Left renal pelvis (tissue), 4 donors: ENCODE measurements around the gene CATSPER3. TPM values are rescaled to one million over a fixed set of nuclear protein-coding genes. Genes with fewer than 3 reads are reported as not detected.

Experiments
- DNase-seq, 4 donors: peaks; one replicate each; pipeline ENCODE4 v3.0.0-alpha.2; 2013; ENCODE audit warnings: low read depth in 4 of 4, low spot score in 3 of 4
- polyA plus RNA-seq, 4 donors: library from polyadenylated mRNA; unstranded; fragments of 120-200 nt; gene quantifications; one replicate each; pipeline ENCODE4 v1.2.1, GENCODE V29; 2013; ENCODE audit not compliant: insufficient read length in 4 of 4

Gene CATSPER3
- polyA plus RNA-seq, 4 donors, result 0.67 to 1.8 (median 1.2) TPM

DNA sequence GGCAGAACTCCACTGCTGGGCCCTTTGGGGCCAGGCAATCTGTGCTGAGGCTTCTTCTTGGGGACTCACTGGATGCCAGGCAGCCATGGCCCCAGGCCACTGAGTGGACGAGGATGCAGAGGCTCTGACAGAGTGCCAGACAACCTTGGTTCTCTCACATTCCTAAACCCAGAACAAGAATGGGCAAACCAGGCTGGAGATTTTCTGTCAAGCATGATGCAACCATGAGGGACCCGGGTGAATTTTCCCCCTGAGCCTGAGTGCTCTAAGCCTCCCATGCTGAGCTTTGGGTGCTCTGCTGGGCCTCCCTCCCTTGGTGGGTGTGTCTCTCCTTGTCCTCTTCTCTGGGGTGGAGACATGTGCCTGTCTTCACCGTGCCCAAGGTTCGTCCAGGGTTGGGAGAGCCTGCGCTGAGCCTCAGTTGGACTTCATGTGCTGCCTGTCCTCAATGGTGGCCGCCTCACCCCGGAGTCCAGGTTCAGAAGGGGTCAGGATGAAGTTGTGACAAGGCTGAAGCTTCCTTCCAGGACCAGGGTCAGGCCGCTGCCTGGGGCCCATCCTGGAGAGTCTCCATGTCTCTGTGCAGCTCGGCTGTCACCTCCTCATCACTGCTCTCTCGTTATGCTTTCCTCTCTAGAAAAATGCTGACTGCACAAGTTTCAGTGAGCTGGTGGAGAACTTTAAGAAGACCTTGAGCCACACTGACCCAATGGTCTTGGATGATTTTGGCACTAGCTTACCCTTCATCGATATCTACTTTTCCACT, 42.2 kb downstream of the CATSPER3 start:
- no peak for DNase-seq

DNA sequence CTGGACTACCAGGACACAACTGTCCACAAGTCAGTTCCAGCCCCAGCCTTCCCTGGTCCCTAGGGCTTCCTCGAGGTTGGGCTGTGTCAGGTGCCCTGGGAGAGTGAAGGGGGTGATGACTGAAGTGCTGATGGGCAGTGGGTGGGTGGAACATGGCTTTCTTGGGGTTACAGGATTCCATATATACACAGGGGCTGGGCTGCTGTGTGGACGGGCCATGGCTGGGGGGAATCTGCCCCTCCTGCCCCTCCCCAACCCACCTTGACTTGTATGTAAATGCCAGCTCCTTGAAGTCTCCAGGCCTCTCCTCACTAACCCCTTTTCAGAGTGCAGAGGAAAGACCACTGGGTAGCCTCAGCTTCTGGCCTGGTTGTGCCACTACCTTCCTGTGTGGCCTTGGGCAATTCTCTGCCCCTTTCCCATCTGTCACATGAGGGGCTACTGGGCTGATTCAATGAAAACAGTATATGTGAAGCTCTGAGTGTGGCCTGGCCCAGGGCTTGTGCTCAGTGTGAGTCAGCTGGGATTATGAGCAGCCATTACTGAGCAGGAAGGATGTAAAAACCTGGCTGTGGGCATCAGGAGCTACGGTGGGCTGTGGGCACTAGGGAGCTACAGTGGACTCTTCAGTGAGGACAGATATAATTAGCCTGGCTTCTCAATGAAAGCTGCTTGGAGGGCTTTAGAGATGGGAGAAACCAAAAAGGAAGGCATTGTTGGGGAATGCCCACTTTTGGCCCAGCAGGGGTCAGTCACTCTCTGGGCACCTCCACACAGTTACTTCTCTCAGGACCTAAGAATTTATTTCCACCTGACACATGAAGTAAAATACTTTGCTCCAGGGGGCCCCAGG, 43.0 kb downstream of the CATSPER3 start:
- no peak for DNase-seq

GRCh38 chr5:135011355-135012032, 43.8 kb downstream of the CATSPER3 start:
- no peak for DNase-seq

DNA sequence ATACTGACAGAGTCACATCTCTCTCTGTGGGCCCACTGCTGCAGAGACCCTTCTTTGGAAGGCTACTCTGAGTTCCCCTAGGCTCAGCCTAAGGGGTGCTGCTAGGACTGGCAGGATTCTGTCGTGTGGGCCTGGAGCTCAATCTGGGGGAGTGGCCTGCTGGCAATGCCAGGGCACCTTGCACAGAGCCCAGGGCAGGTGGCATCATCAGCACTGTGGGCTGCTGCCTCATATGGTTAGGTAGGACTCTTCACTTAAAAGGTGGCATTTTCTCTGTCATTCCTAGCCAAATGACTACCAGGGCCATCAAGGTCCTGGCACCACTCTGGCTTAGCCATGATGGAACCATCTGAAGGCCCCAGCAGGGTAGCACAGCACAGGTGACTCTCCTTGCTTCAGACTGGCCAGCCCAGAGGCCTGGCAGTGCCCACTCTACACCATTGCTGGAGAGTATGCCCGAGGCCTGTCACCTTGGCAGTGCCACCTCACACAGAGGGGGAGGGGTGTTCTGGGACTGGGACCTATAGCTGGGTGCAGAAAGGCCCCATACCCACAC, 44.4 kb downstream of the CATSPER3 start:
- DNase-seq, result no peak

DNA sequence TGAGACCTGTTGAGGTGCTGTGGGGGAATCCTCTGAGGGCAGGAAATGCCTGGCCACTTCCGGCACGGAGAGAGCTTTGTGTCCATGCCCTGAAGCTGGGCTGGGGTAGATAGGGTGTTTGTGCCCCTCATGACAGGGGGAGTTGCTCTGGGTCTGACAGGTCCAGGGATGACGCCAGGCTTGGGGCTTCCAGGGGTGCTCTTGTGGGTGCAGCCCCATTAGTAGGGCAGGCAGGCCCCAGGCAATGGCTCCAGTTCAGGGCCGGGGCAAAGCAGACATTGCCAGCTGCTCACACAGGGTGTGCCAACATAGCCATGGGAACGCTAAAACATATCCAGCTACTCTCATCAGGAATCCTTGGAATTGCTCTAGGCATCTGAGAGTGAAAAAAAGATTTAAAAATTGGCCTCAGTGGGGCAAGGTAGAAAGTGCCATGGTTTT, 45.3 kb downstream of the CATSPER3 start:
- DNase-seq, result no peak

DNA sequence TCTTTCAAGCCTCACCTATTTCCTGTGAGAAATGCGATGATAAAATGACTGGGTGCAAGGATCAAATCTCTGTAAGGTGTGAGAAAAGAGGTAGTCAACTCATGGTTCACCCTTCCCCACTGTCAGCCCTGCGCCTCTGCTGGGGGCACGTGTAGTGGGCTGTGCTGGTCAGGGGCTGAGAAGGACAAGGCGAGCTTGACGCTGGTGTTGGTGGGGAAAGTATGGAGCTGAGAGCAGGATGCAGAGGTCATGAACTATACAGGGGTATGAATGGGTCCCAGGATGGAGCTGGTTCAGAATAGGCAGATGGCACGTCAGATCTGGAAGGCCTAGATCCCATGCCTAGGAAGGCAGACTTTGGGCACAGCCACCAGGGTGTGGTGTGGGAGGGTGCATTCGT, 45.7 kb downstream of the CATSPER3 start:
- no peak for DNase-seq

DNA sequence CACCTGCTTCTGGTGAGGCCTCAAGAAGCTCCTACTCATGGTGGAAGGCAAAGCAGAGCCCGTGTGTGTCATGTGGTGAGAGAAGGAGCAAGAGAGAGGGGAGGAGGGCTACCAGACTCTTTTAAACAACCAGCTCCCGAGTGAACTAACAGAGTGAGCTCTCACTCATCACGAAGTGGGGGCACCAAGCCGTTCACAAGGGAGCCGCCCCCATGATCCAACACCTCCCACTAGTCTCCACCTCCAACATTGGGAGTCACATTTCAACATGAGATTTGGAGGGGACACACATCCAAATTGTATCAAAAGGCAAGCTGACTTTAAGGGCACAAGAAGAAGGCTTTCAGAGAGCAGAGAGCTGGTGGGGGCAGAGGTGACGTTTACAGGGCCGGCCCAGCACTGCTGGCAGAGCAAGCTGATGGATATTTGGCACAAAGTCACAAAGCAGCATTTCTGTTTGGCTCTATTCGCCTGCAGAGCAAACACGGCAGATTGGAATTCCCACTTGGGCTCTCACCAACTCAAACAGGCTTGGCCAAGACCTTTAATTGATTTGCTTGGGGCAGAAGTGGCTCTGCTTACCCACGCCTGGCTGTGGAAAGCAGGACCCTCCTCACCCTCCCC, 46.4 kb downstream of the CATSPER3 start:
- no peak for DNase-seq

GRCh38 chr5:135015942-135016341, 48.2 kb downstream of the CATSPER3 start:
- DNase-seq, result no peak

- no peak for DNase-seq
Observed at GRCh38 chr5:135016861-135017290, 49.2 kb downstream of the CATSPER3 start.

- no peak for DNase-seq
Observed at GRCh38 chr5:135018457-135018856, 50.8 kb downstream of the CATSPER3 start.

- no peak for DNase-seq
Observed at GRCh38 chr5:135019314-135019713, 51.6 kb downstream of the CATSPER3 start.

DNA sequence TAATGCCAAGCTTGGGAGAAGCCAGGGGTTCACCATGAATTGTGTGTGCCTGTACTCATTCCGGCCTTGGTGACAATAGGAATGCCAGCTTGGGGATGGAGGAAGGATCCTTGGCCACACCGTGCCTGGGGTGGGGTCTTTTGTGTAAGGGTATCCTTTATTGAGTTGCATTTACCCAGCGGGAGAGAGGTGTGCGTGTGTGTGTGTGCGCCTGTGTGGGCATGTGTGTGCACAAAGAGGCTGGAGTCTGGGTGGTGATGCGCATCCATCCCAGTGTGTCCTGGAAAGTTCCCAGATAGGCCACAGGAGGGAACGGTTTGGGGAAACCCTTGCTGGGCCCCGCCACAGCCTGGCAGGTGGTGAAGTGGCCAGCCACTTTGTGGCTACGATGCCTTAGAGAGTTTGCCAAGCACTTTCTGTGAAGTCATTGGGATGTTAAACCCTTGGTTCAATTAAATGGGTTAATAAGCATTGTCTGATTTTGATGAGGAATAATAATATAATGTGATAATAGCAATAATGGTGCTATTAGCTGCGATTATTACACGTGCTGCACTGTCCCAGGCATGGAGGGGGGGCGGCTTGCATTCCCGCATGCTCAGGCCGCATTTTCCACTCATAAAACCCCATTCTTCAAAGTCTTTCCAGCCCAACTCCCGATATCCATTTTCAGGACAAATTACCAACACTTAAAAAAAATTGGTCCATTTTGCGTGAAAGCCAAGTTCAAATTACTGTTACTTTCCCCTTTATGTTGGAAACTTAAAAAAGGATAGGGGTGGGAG, 52.6 kb downstream of the CATSPER3 start:
- no peak for DNase-seq

- no peak for DNase-seq
Observed at GRCh38 chr5:135024956-135025729, 57.4 kb downstream of the CATSPER3 start.

GRCh38 chr5:135025730-135026644, 58.3 kb downstream of the CATSPER3 start:
- DNase-seq, result no peak

DNA sequence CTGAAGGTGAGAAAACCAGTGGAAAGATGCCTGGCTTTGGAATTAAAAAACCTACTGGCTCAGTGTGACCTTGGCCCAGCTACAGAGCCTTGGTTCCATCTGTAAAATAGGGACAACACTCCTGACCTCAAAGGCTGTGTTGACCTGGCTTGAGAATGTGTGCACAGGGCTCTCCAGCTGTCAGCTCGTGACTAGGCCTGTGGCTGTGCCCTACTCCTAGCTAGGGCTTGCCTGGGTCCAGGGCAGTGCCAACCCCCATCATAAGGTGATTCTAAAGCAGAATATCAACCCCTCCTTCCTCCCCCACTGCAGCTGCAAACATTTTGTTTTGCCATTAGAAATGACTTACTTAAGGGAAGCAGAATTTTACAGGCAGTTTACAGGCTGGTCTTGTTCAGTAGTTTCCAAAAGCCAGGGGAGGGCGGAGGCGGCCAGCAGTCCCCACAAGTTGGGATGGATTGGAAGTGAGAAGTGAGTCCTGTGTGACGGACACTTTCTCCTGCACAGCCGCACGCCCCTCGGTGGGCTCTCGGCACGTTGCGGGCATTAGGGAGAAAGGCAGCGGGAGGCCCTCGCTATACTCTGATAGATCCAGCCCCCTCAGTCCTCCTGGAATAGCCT, 59.0 kb downstream of the CATSPER3 start:
- DNase-seq, result no peak

DNA sequence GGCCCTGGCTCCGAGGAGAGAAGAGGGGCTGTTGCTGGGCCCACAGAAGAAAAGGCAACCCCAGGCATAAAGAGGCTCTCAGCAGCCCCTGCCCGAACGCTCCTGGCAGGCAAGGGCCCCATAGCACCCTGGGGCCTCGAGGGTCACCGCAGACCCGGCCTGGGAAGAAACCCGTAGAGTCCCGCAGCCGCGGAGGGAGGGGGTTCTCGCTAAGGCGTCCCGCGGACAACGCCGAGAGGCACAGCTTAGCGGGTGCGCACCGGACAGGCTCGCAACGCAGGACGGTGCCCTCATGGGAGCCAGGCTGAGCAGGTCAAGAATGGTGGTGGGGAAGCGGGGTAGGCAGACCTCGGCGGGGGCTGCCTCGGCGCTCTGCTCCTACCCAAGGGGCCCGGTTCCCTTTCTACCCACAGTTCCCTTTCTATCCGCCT, 59.6 kb downstream of the CATSPER3 start:
- no peak for DNase-seq
